ENCODE results near the gene CD99. TPM values are rescaled to one million over a fixed set of nuclear protein-coding genes. Genes with fewer than 3 reads are reported as not detected.

The CD99 gene
- polyA plus RNA-seq, 1 of the 3 experiments (the other 2 are of a cell fraction): 346 TPM

DNA sequence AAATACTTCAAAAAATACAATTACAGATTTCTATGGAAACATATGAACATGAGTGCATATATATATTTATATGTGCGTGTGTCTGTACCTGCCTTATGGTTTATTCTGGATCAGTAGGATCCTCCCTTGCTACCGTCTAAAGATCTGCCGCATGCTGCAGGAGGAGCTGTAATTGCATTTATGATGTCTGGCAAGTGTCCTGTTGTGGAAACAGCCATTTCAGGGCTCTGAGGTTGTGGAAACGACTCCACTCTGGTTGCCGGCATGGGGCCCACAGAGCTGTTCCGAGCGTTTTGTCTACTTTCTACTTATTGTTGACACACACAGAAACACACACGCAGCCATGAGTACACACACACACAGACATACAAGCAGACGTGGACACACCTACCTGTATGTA, 21.3 kb downstream of the CD99 start:
- DNase-seq: no peak
- POLR2A ChIA-PET: no interaction called here
- Histone ChIP-seq H4K20me1 (ENCODE audit: insufficient read depth) (peaks cover 34% of the 10 kb centered on the region), H3K9me3 (no peaks in the 10 kb centered on the region), H3K4me3 (ENCODE audit: low read depth in 2 of 2, low read length in 1 of 2) (no peak overlapping the region), H3K79me2 (ENCODE audit: insufficient read depth) (peaks cover 57% of the 10 kb centered on the region), H3K27me3 (ENCODE audit: insufficient read depth) (peaks cover 5% of the 10 kb centered on the region), H3F3A (replicated peaks; ENCODE audit: insufficient read depth) (peaks cover 33% of the 10 kb centered on the region), H3K9me2 (no peaks in the 10 kb centered on the region), H3K27ac (ENCODE audit: low read depth in 2 of 2, low read length in 1 of 2) (no peak overlapping the region), H3K4me2 (no peak overlapping the region), H3K36me3 (replicated peaks in 1 of 2; ENCODE audit: control insufficient read depth in 1 of 2, insufficient read depth in 2 of 2, low read length in 1 of 2) (peaks cover 0 to 12% of the 10 kb centered on the region in 2 experiments), H3K4me1 (ENCODE audit: control insufficient read depth in 1 of 2, insufficient read depth in 2 of 2, low read depth in 1 of 2, low read length in 1 of 2) (peaks cover 5 to 31% of the 10 kb centered on the region in 2 experiments; a peak in 3 of 4 replicates), H2AFZ (ENCODE audit: low read depth) (no peak overlapping the region), H3K9ac (no peak overlapping the region)
- 52% methylated on average over 9 of the region's 9 CpGs for WGBS (ENCODE audit: low lambda C conversion rate)
- CTCF ChIA-PET: no interaction called here
- TF ChIP-seq, protein P1, sequence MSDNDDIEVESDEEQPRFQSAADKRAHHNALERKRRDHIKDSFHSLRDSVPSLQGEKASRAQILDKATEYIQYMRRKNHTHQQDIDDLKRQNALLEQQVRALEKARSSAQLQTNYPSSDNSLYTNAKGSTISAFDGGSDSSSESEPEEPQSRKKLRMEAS (IDR thresholded peaks at IDR 0.05; ENCODE audit: low read depth): no peak
- TF ChIP-seq SMC3 (IDR thresholded peaks at IDR 0.05; ENCODE audit: low read depth, low read length): no peak
- no peak for TF ChIP-seq RFX5 (IDR thresholded peaks at IDR 0.05; ENCODE audit: low read length)
- no peak for TF ChIP-seq FOSL2 (IDR thresholded peaks at IDR 0.05; ENCODE audit: borderline replicate concordance, low read depth)
- no peak for TF ChIP-seq YY1 (IDR thresholded peaks at IDR 0.05; ENCODE audit: low read depth)
- TF ChIP-seq, protein P2, sequence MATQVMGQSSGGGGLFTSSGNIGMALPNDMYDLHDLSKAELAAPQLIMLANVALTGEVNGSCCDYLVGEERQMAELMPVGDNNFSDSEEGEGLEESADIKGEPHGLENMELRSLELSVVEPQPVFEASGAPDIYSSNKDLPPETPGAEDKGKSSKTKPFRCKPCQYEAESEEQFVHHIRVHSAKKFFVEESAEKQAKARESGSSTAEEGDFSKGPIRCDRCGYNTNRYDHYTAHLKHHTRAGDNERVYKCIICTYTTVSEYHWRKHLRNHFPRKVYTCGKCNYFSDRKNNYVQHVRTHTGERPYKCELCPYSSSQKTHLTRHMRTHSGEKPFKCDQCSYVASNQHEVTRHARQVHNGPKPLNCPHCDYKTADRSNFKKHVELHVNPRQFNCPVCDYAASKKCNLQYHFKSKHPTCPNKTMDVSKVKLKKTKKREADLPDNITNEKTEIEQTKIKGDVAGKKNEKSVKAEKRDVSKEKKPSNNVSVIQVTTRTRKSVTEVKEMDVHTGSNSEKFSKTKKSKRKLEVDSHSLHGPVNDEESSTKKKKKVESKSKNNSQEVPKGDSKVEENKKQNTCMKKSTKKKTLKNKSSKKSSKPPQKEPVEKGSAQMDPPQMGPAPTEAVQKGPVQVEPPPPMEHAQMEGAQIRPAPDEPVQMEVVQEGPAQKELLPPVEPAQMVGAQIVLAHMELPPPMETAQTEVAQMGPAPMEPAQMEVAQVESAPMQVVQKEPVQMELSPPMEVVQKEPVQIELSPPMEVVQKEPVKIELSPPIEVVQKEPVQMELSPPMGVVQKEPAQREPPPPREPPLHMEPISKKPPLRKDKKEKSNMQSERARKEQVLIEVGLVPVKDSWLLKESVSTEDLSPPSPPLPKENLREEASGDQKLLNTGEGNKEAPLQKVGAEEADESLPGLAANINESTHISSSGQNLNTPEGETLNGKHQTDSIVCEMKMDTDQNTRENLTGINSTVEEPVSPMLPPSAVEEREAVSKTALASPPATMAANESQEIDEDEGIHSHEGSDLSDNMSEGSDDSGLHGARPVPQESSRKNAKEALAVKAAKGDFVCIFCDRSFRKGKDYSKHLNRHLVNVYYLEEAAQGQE (IDR thresholded peaks at IDR 0.05; ENCODE audit: low read depth, low read length): no peak
- no peak for TF ChIP-seq MEF2A (IDR thresholded peaks at IDR 0.05; ENCODE audit: borderline replicate concordance, low read depth)
- no peak for TF ChIP-seq RXRA (IDR thresholded peaks at IDR 0.05; ENCODE audit: borderline replicate concordance, low read depth)
- TF ChIP-seq, protein P3, sequence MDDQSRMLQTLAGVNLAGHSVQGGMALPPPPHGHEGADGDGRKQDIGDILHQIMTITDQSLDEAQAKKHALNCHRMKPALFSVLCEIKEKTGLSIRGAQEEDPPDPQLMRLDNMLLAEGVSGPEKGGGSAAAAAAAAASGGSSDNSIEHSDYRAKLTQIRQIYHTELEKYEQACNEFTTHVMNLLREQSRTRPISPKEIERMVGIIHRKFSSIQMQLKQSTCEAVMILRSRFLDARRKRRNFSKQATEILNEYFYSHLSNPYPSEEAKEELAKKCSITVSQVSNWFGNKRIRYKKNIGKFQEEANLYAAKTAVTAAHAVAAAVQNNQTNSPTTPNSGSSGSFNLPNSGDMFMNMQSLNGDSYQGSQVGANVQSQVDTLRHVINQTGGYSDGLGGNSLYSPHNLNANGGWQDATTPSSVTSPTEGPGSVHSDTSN (IDR thresholded peaks at IDR 0.05): no peak
- no peak for TF ChIP-seq EZH2phosphoT487 (IDR thresholded peaks at IDR 0.05; ENCODE audit: borderline replicate concordance, low read depth)
- no peak for TF ChIP-seq TAF1 (IDR thresholded peaks at IDR 0.05; ENCODE audit: borderline replicate concordance, low read depth, low read length)
- no peak for TF ChIP-seq POLR2AphosphoS5 (IDR thresholded peaks at IDR 0.05; ENCODE audit: low read depth, low read length)
- no peak for TF ChIP-seq RAD21 (IDR thresholded peaks at IDR 0.05; ENCODE audit: low read length)
- no peak for TF ChIP-seq ELF1 (IDR thresholded peaks at IDR 0.05)
- TF ChIP-seq EP300 (IDR thresholded peaks at IDR 0.05; ENCODE audit: borderline replicate concordance in 1 of 2, low read depth in 1 of 2, low read length in 1 of 2): no peak
- TF ChIP-seq MXI1 (IDR thresholded peaks at IDR 0.05; ENCODE audit: low read depth, low read length): no peak
- TF ChIP-seq, protein P4, sequence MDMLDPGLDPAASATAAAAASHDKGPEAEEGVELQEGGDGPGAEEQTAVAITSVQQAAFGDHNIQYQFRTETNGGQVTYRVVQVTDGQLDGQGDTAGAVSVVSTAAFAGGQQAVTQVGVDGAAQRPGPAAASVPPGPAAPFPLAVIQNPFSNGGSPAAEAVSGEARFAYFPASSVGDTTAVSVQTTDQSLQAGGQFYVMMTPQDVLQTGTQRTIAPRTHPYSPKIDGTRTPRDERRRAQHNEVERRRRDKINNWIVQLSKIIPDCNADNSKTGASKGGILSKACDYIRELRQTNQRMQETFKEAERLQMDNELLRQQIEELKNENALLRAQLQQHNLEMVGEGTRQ (IDR thresholded peaks at IDR 0.05; ENCODE audit: borderline replicate concordance, low read depth, low read length): no peak
